ENCODE measurements around the gene SRPK2. TPM values are rescaled to one million over a fixed set of nuclear protein-coding genes. Genes with fewer than 3 reads are reported as not detected.

The SRPK2 gene
- total and polyA plus RNA-seq, 2 of the 8 experiments (the other 6 are each of a cell fraction or from before 2014, with no cell fraction given) = 10.0 to 47.1 TPM

- no peaks in the 10 kb centered on the region for H3K23me2 ChIP-seq (ENCODE audit: low read depth, low read length)
- FAIRE-seq = no peak
- H2BK12ac ChIP-seq (ENCODE audit: low read depth, low read length) = no peak overlapping the region
- no peak overlapping the region for H3K23ac ChIP-seq (ENCODE audit: insufficient read length)
- ChIA-PET CTCF (ENCODE audit: partially characterized antibody) (interaction anchor here (0.7 to 1.6 kb wide), 3 partner anchors 10 to 729 kb away, joined by 4 to 6 read pairs (median 5); no protein-coding TSS in a partner anchor), POLR2A (ENCODE audit: partially characterized antibody) (no interaction called here)
- H2BK120ac ChIP-seq (replicated peaks; ENCODE audit: low read depth, low read length) = no peak overlapping the region
- no peak overlapping the region for H3K27ac ChIP-seq (ENCODE audit: low read depth, low read length)
- H3K4me1 ChIP-seq (replicated peaks in 1 of 4; ENCODE audit: control insufficient read depth in 3 of 4, insufficient read depth in 4 of 4, low read length in 3 of 4) = no peaks in the 10 kb centered on the region
- H4K5ac ChIP-seq (ENCODE audit: insufficient read length, low read depth, low read length) = no peak overlapping the region
- no peak for DNase-seq (ENCODE audit: low read depth in 1 of 2, low spot score in 2 of 2)
- peaks cover 0 to 1% of the 10 kb centered on the region in 2 experiments for H4K20me1 ChIP-seq (replicated peaks in 1 of 2; ENCODE audit: control insufficient read depth in 1 of 2, insufficient read depth in 2 of 2, low read length in 2 of 2)
- no peak overlapping the region for H2BK20ac ChIP-seq (ENCODE audit: low read length)
- no peak overlapping the region for H3K56ac ChIP-seq (replicated peaks; ENCODE audit: insufficient read length, low read depth, low read length)
- H3K9ac ChIP-seq (replicated peaks in 1 of 4; ENCODE audit: extremely low read depth in 1 of 4, low read depth in 3 of 4, low read length in 3 of 4) = no peak overlapping the region
- H3K4me2 ChIP-seq (ENCODE audit: insufficient read depth in 1 of 2, low read depth in 2 of 2, low read length in 2 of 2) = no peak overlapping the region
- H2BK5ac ChIP-seq (ENCODE audit: low read depth, low read length) = no peak overlapping the region
- H4K91ac ChIP-seq (replicated peaks; ENCODE audit: insufficient read length, low read length) = no peak overlapping the region
- no peak overlapping the region for H3K14ac ChIP-seq (ENCODE audit: insufficient read length)
- peaks cover 0 to 2% (median under 1%) of the 10 kb centered on the region in 4 experiments; a peak in 2 of 8 replicates for H3K36me3 ChIP-seq (ENCODE audit: control insufficient read depth in 2 of 4, insufficient read depth in 4 of 4, low read length in 3 of 4)
- no peak overlapping the region for H4K8ac ChIP-seq (ENCODE audit: extremely low read depth, insufficient read depth, low read length)
- no peak overlapping the region for H3K18ac ChIP-seq (ENCODE audit: extremely low read depth, low read length)
- H3K27me3 ChIP-seq (replicated peaks in 1 of 4; ENCODE audit: control insufficient read depth in 3 of 4, extremely low read depth in 1 of 4, insufficient read depth in 3 of 4, low read length in 3 of 4) = no peaks in the 10 kb centered on the region
- no peak overlapping the region for H2BK15ac ChIP-seq (ENCODE audit: low read length)
- WGBS, 2 experiments (ENCODE audit: extremely low coverage in 1 of 2, insufficient coverage in 1 of 2, insufficient read length in 1 of 2, insufficient replicate concordance in 2 of 2, low coverage in 1 of 2, low lambda C conversion rate in 2 of 2, missing lambda C conversion rate in 1 of 2) = 88% methylated on average over 2 of the region's 2 CpGs; no CpG with 5 or more reads in 1 of the 2 experiments
- H3K9me3 ChIP-seq (ENCODE audit: insufficient read depth in 2 of 2, low read depth in 1 of 2, low read length in 1 of 2) = no peaks in the 10 kb centered on the region
- H3K79me2 ChIP-seq (ENCODE audit: control insufficient read depth in 1 of 2, insufficient read depth in 2 of 2, low read length in 2 of 2) = no peaks in the 10 kb centered on the region
- no peak overlapping the region for H3K4me3 ChIP-seq (ENCODE audit: extremely low read depth in 1 of 4, insufficient read depth in 2 of 4, low read depth in 3 of 4, low read length in 4 of 4)
- H2AFZ ChIP-seq (ENCODE audit: low read length) = no peak overlapping the region
- no peak overlapping the region for H3K4ac ChIP-seq (replicated peaks; ENCODE audit: insufficient read length, low read depth, low read length)
- no peak overlapping the region for H2AK5ac ChIP-seq (ENCODE audit: low read depth, low read length)
- H3K79me1 ChIP-seq (ENCODE audit: low read depth, low read length) = no peaks in the 10 kb centered on the region; the same call in 1 of the 2 replicates
- TF ChIP-seq SAP30 (IDR thresholded peaks at IDR 0.05; ENCODE audit: insufficient read depth, insufficient replicate concordance, low read length) (no peak), E2F6 (IDR thresholded peaks at IDR 0.05) (no peak), TAF7 (optimal IDR thresholded peaks at IDR 0.05; ENCODE audit: borderline replicate concordance, low read depth, low read length) (no peak), TEAD4 (IDR thresholded peaks at IDR 0.05; ENCODE audit: low read depth, low read length) (no peak), HDAC6 (IDR thresholded peaks at IDR 0.05; ENCODE audit: low read depth, low read length) (no peak), POU5F1 (IDR thresholded peaks at IDR 0.05; ENCODE audit: low read depth, low read length) (no peak), HDAC2 (IDR thresholded peaks at IDR 0.05; ENCODE audit: borderline replicate concordance in 1 of 2, low read depth in 2 of 2, low read length in 2 of 2) (no peak), SIN3A (conservative IDR thresholded peaks at IDR 0.05 in 1 of 2, IDR thresholded peaks at IDR 0.05 in 1 of 2; ENCODE audit: low read depth in 1 of 2, low read length in 2 of 2) (no peak), TAF1 (IDR thresholded peaks at IDR 0.05; ENCODE audit: low read depth, low read length) (no peak), ATF3 (IDR thresholded peaks at IDR 0.05; ENCODE audit: insufficient read depth, low read depth, low read length) (no peak), CHD2 (IDR thresholded peaks at IDR 0.05; ENCODE audit: low read length) (no peak), NANOG (IDR thresholded peaks at IDR 0.05; ENCODE audit: insufficient read depth, low read depth, low read length, poor library complexity, severe bottlenecking) (no peak)
Observed at GRCh38 chr7:105130580-105130979, 258.1 kb downstream of the SRPK2 start.
